ENCODE data around the gene KLHL3.

KLHL3 gene

DNA sequence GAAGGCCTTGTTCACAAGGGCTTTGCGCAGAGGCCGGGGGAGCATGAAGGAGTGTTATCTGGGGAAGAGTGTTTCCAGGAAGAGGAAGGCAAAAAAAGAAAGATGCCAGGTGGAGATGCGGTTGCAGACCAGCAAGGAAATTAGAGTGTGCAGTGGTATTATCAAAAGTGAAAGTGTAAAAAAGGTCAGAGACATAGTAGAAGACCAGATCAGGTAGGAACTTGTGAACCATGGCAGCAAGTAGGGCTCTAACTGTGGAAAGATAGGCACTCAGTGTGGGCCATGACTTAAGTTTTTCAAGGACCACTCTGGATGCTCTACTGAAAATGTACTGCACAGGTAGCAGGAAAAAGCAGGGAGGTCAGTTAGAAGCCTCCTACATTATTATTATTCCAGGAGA lies 146.7 kb downstream of the KLHL3 start:
- CTCF ChIA-PET = no interaction called here
- H3K36me3 ChIP-seq (ENCODE audit: control insufficient read depth in 2 of 2, insufficient read depth in 1 of 2, low read length in 2 of 2) = no peaks in the 10 kb centered on the region
- H3K4me3 ChIP-seq (ENCODE audit: low read depth, low read length) = no peak overlapping the region
- H3K9me3 ChIP-seq (ENCODE audit: control insufficient read depth, insufficient read depth, low read depth, low read length) = no peaks in the 10 kb centered on the region
- H3K27ac ChIP-seq (ENCODE audit: extremely low read depth, low read depth, low read length) = no peak overlapping the region
- POLR2A ChIA-PET = no interaction called here
- TF ChIP-seq ZNF280C (tag by site-specific recombination; IDR thresholded peaks at IDR 0.05) (no peak), ZSCAN16 (tag by site-specific recombination; IDR thresholded peaks at IDR 0.05) (no peak), ZNF211 (tag by site-specific recombination; IDR thresholded peaks at IDR 0.05; ENCODE audit: low read depth) (no peak), HOXD13 (CRISPR knock-in tag; IDR thresholded peaks at IDR 0.05; ENCODE audit: borderline replicate concordance) (no peak), ZNF785 (tag by site-specific recombination; IDR thresholded peaks at IDR 0.05) (no peak), ZBTB17 (tag by site-specific recombination; IDR thresholded peaks at IDR 0.05) (no peak), ZNF792 (tag by site-specific recombination; IDR thresholded peaks at IDR 0.05) (no peak), PRDM6 (tag by site-specific recombination; IDR thresholded peaks at IDR 0.05) (no peak), ZBTB8A (tag by site-specific recombination; IDR thresholded peaks at IDR 0.05) (no peak)
- TF ChIP-seq, protein P1, sequence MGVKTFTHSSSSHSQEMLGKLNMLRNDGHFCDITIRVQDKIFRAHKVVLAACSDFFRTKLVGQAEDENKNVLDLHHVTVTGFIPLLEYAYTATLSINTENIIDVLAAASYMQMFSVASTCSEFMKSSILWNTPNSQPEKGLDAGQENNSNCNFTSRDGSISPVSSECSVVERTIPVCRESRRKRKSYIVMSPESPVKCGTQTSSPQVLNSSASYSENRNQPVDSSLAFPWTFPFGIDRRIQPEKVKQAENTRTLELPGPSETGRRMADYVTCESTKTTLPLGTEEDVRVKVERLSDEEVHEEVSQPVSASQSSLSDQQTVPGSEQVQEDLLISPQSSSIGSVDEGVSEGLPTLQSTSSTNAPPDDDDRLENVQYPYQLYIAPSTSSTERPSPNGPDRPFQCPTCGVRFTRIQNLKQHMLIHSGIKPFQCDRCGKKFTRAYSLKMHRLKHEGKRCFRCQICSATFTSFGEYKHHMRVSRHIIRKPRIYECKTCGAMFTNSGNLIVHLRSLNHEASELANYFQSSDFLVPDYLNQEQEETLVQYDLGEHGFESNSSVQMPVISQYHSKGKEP (tag by site-specific recombination; IDR thresholded peaks at IDR 0.05) = no peak
- TF ChIP-seq, protein P2, sequence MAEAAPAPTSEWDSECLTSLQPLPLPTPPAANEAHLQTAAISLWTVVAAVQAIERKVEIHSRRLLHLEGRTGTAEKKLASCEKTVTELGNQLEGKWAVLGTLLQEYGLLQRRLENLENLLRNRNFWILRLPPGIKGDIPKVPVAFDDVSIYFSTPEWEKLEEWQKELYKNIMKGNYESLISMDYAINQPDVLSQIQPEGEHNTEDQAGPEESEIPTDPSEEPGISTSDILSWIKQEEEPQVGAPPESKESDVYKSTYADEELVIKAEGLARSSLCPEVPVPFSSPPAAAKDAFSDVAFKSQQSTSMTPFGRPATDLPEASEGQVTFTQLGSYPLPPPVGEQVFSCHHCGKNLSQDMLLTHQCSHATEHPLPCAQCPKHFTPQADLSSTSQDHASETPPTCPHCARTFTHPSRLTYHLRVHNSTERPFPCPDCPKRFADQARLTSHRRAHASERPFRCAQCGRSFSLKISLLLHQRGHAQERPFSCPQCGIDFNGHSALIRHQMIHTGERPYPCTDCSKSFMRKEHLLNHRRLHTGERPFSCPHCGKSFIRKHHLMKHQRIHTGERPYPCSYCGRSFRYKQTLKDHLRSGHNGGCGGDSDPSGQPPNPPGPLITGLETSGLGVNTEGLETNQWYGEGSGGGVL (tag by site-specific recombination; IDR thresholded peaks at IDR 0.05) = no peak
- H3K4me1 ChIP-seq (ENCODE audit: control insufficient read depth, insufficient read depth, low read length) = no peaks in the 10 kb centered on the region

DNA sequence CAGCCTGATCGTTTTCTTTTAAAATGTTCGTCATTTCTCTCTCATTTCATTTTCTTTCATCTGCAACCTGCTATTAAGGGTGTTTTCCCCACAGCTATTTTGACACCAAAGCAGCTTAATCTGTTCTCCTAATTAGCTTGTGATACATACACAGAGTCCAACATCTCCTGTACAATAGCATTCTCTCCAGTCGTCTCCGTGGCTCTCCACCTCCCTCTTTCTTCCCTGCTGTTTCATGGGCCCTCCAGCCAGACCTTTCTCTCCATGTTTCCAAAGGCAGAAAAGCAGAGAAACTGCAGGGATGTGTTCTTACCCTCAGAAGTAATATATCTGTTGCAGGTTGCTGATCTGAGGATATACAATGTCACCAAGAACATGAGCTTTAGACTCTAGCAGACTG lies 148.0 kb downstream of the KLHL3 start:
- Histone ChIP-seq H3K27ac (ENCODE audit: extremely low read depth, low read depth, low read length) (no peak overlapping the region), H3K4me1 (ENCODE audit: control insufficient read depth, insufficient read depth, low read length) (no peaks in the 10 kb centered on the region), H3K9me3 (ENCODE audit: control insufficient read depth, insufficient read depth, low read depth, low read length) (no peaks in the 10 kb centered on the region), H3K4me3 (ENCODE audit: low read depth, low read length) (no peak overlapping the region), H3K36me3 (ENCODE audit: control insufficient read depth in 2 of 2, insufficient read depth in 1 of 2, low read length in 2 of 2) (no peaks in the 10 kb centered on the region)
- ChIA-PET CTCF (interaction anchor here (0.6 to 0.9 kb wide), 2 partner anchors 11 to 72 kb away, joined by 3 read pairs; no protein-coding TSS in a partner anchor), POLR2A (no interaction called here)
- TF ChIP-seq ZSCAN4 (tag by site-specific recombination; IDR thresholded peaks at IDR 0.05) (no peak), ZNF416 (tag by site-specific recombination; IDR thresholded peaks at IDR 0.05) (no peak), ZIC2 (tag by site-specific recombination; IDR thresholded peaks at IDR 0.05) (peak; percentile 67)
